IMR-90 (cell line): ENCODE measurements around the gene YWHAG. TPM values are rescaled to one million over a fixed set of nuclear protein-coding genes. Genes with fewer than 3 reads are reported as not detected.

Experiments used
- ATAC-seq: fragments of 200-7000 bp; cut with Tn5 transposase; 2 replicates; pipeline ENCODE4 v1.9.1; 2020; ENCODE audit warnings: low read depth, mild to moderate bottlenecking, moderate library complexity
- BruUV-seq: library from RNA; stranded (reverse); fragments of 400-500 nt; replicated peaks from 2 replicates; lab custom pipeline; 2021; lab: Mats Ljungman, UMichigan
- CTCF ChIA-PET: fragments of 300-600 bp; formaldehyde crosslinking; extraction: SDS; loops from one replicate; lab custom pipeline; 2021; ENCODE audit warnings: antibody characterized with exemption; lab: Yijun Ruan, JAX
- POLR2A ChIA-PET: fragments of 300-600 bp; sonication (Branson Sonifier 250); formaldehyde crosslinking; loops from one replicate; lab custom pipeline; 2022; ENCODE audit warnings: antibody characterized with exemption; ENCODE audit not compliant: unreplicated experiment; lab: Charles Lee
- DNase-seq: peaks from one replicate; pipeline ENCODE4 v3.0.0; 2013
- H2AFZ ChIP-seq: replicated peaks from 2 replicates; pipeline ENCODE3; 2013; ENCODE audit warnings: low read length, mild to moderate bottlenecking; ENCODE audit not compliant: poor library complexity
- H2AK5ac ChIP-seq: 2 replicates; pipeline ENCODE4 v1.6.1; 2013; ENCODE audit warnings: low read depth, low read length, inconsistent platforms
- H2AK9ac ChIP-seq: replicated peaks from 2 replicates; pipeline ENCODE3; 2013; ENCODE audit warnings: mild to moderate bottlenecking, low read depth, low read length, moderate library complexity; ENCODE audit not compliant: poor library complexity
- H2BK120ac ChIP-seq: 2 replicates; pipeline ENCODE4 v1.6.1; 2013; ENCODE audit warnings: low read depth, low read length, inconsistent platforms
- H2BK15ac ChIP-seq: 3 replicates; pipeline ENCODE4 v1.6.1; 2013; ENCODE audit warnings: low read depth, low read length, inconsistent platforms
- H2BK20ac ChIP-seq: 2 replicates; pipeline ENCODE4 v1.6.1; 2013; ENCODE audit warnings: low read depth, mild to moderate bottlenecking, inconsistent platforms, low read length, moderate library complexity
- H2BK5ac ChIP-seq: 2 replicates; pipeline ENCODE4 v1.6.1; 2013; ENCODE audit warnings: mild to moderate bottlenecking, low read depth, low read length, inconsistent platforms; ENCODE audit not compliant: poor library complexity, severe bottlenecking
- H3K14ac ChIP-seq: replicated peaks from 2 replicates; pipeline ENCODE4 v1.6.1; 2013; ENCODE audit warnings: low read depth, low read length, inconsistent platforms
- H3K18ac ChIP-seq: 2 replicates; pipeline ENCODE4 v1.6.1; 2013; ENCODE audit warnings: low read depth, low read length, control low read depth
- H3K23ac ChIP-seq: 2 replicates; pipeline ENCODE4 v1.6.1; 2013; ENCODE audit warnings: low read depth, low read length, inconsistent platforms
- H3K27ac ChIP-seq: 2 replicates; pipeline ENCODE4 v1.5.1; 2013; ENCODE audit warnings: mild to moderate bottlenecking, control low read depth, low read length; ENCODE audit not compliant: insufficient read depth
- H3K27me3 ChIP-seq: 2 replicates; pipeline ENCODE4 v1.6.1; 2013; ENCODE audit warnings: low read length; ENCODE audit not compliant: control insufficient read depth, insufficient read depth
- H3K36me3 ChIP-seq: 2 replicates; pipeline ENCODE4 v1.6.1; 2013; ENCODE audit warnings: low read length, mixed read lengths; ENCODE audit not compliant: control insufficient read depth, insufficient read depth
- H3K4ac ChIP-seq: 2 replicates; pipeline ENCODE4 v1.6.1; 2013; ENCODE audit warnings: low read depth, low read length, inconsistent platforms
- H3K4me1 ChIP-seq: 2 replicates; pipeline ENCODE4 v1.6.1; 2013; ENCODE audit warnings: low read length, mixed read lengths; ENCODE audit not compliant: control insufficient read depth, insufficient read depth
- H3K4me2 ChIP-seq: 2 replicates; pipeline ENCODE4 v1.6.1; 2013; ENCODE audit warnings: low read depth, mild to moderate bottlenecking, control low read depth, low read length, moderate library complexity
- H3K4me3 ChIP-seq: 2 replicates; pipeline ENCODE4 v1.5.1; 2013; ENCODE audit warnings: low read depth, mild to moderate bottlenecking, control low read depth, low read length, moderate library complexity; ENCODE audit not compliant: insufficient read depth
- H3K56ac ChIP-seq: 2 replicates; pipeline ENCODE4 v1.6.1; 2013; ENCODE audit warnings: low read length, inconsistent platforms; ENCODE audit not compliant: insufficient read depth; ENCODE audit errors: extremely low read depth
- H3K79me1 ChIP-seq, 2 experiments: 2 replicates each; pipeline ENCODE4 v1.6.1; 2013; ENCODE audit warnings: low read length in 2 of 2, inconsistent platforms in 1 of 2, low read depth in 1 of 2
- H3K9ac ChIP-seq: 2 replicates; pipeline ENCODE4 v1.6.1; 2013; ENCODE audit warnings: low read depth, low read length, control low read depth
- H3K9me1 ChIP-seq: 2 replicates; pipeline ENCODE4 v1.6.1; 2013; ENCODE audit warnings: low read length, inconsistent platforms; ENCODE audit not compliant: insufficient read depth
- H3K9me3 ChIP-seq: 2 replicates; pipeline ENCODE4 v1.6.1; 2013; ENCODE audit warnings: low read length; ENCODE audit not compliant: control insufficient read depth, insufficient read depth
- H4K20me1 ChIP-seq: 2 replicates; pipeline ENCODE4 v1.6.1; 2013; ENCODE audit warnings: low read length, inconsistent platforms; ENCODE audit not compliant: insufficient read depth
- H4K5ac ChIP-seq: 2 replicates; pipeline ENCODE4 v1.6.1; 2013; ENCODE audit warnings: mild to moderate bottlenecking, low read depth, low read length, control low read depth
- H4K8ac ChIP-seq, 2 experiments: 2 replicates each; pipeline ENCODE4 v1.6.1; 2013; ENCODE audit warnings: low read depth in 2 of 2, low read length in 2 of 2, control low read depth in 1 of 2, inconsistent platforms in 1 of 2
- H4K91ac ChIP-seq: 2 replicates; pipeline ENCODE4 v1.6.1; 2013; ENCODE audit warnings: low read depth, low read length, inconsistent platforms; ENCODE audit not compliant: insufficient read depth
- BHLHE40 ChIP-seq: fragments of 150-350 bp; IDR thresholded peaks from 2 replicates; pipeline ENCODE4 v1.6.1; 2016; ENCODE audit warnings: mild to moderate bottlenecking, low read depth, low read length
- CEBPB ChIP-seq: IDR thresholded peaks from 2 replicates; pipeline ENCODE4 v1.6.1; 2012; ENCODE audit warnings: low read depth, low read length, improper control_type of control experiment
- CHD1 ChIP-seq: IDR thresholded peaks from 2 replicates; pipeline ENCODE4 v1.6.1; 2012; ENCODE audit warnings: low read depth, low read length, improper control_type of control experiment
- ELK1 ChIP-seq: fragments of 150-350 bp; IDR thresholded peaks from 2 replicates; pipeline ENCODE4 v1.6.1; 2016; ENCODE audit warnings: low read depth, mild to moderate bottlenecking, low read length, moderate library complexity, borderline replicate concordance
- FOS ChIP-seq: fragments of 150-350 bp; IDR thresholded peaks from 2 replicates; pipeline ENCODE4 v1.6.1; 2016; ENCODE audit warnings: low read depth, low read length
- MAFK ChIP-seq: IDR thresholded peaks from 2 replicates; pipeline ENCODE4 v1.6.1; 2012; ENCODE audit warnings: low read depth, low read length, improper control_type of control experiment
- MAZ ChIP-seq: IDR thresholded peaks from 2 replicates; pipeline ENCODE4 v1.6.1; 2012; ENCODE audit warnings: low read depth, mild to moderate bottlenecking, low read length, improper control_type of control experiment, moderate library complexity, borderline replicate concordance
- MXI1 ChIP-seq: IDR thresholded peaks from 2 replicates; pipeline ENCODE4 v1.6.1; 2012; ENCODE audit warnings: low read depth, mild to moderate bottlenecking, low read length, moderate library complexity, borderline replicate concordance
- NFE2L2 ChIP-seq: fragments of 150-350 bp; IDR thresholded peaks from 2 replicates; pipeline ENCODE4 v1.6.1; 2016; ENCODE audit warnings: low read depth, mild to moderate bottlenecking, low read length
- POLR2A ChIP-seq: IDR thresholded peaks from 2 replicates; pipeline ENCODE4 v1.6.1; 2012; ENCODE audit warnings: mild to moderate bottlenecking, low read depth, low read length
- RAD21 ChIP-seq: IDR thresholded peaks from 2 replicates; pipeline ENCODE4 v1.6.1; 2012; ENCODE audit warnings: low read length, improper control_type of control experiment
- RCOR1 ChIP-seq: IDR thresholded peaks from 2 replicates; pipeline ENCODE4 v1.6.1; 2012; ENCODE audit warnings: mild to moderate bottlenecking, low read length, improper control_type of control experiment; ENCODE audit not compliant: insufficient replicate concordance
- RFX5 ChIP-seq: IDR thresholded peaks from 2 replicates; pipeline ENCODE4 v1.8.0; 2012; ENCODE audit warnings: low read depth, mild to moderate bottlenecking, low read length, moderate library complexity
- SMC3 ChIP-seq: fragments of 150-350 bp; IDR thresholded peaks from 2 replicates; pipeline ENCODE4 v1.6.1; 2016; ENCODE audit warnings: low read depth, mild to moderate bottlenecking, antibody characterized with exemption, low read length, moderate library complexity
- WGBS, 2 experiments: methylation state at CpG; one replicate each; pipeline versions ENCODE4 v1.1.5 to v1.1.7; 2013; ENCODE audit warnings: missing lambda C conversion rate in 2 of 2; ENCODE audit not compliant: insufficient read length in 1 of 2; ENCODE audit errors: extremely low coverage in 2 of 2; 5-methylcytosine and 5-hydroxymethylcytosine counted together
- dilution Hi-C: fragments of 300-500 bp; cut with HindIII; formaldehyde crosslinking; loops from one replicate; pipeline ENCODE4 v1.14.3; 2018; ENCODE audit warnings: low sequenced_read_pairs; ENCODE audit not compliant: unreplicated experiment
- in situ Hi-C: fragments of 300-500 bp; cut with MboI; formaldehyde crosslinking; loops from 3 replicates; pipeline ENCODE4 v1.14.3; 2019; ENCODE audit warnings: low sequenced_read_pairs, inconsistent platforms, mixed read lengths
- intact Hi-C: fragments of 100-400 bp; cut with micrococcal nuclease; formaldehyde crosslinking; loops from 2 replicates; pipeline ENCODE4 v1.10.0; 2022
- polyA plus RNA-seq, 3 experiments: library from polyadenylated mRNA; depleted of rRNA; stranded (reverse); fragments of >200 nt; gene quantifications; 2 replicates each; pipeline ENCODE4 v1.2.3, GENCODE V29; 2012; ENCODE audit warnings: low replicate concordance in 1 of 3
- total RNA-seq: library from RNA; depleted of rRNA; stranded (reverse); fragments of >200 nt; gene quantifications from 2 replicates; pipeline ENCODE4 v1.2.3, GENCODE V29; 2012
- TF ChIP-seq, protein P1 (sequence below): fragments of 150-350 bp; IDR thresholded peaks from 2 replicates; pipeline ENCODE4 v1.6.1; 2017; ENCODE audit warnings: mild to moderate bottlenecking, antibody characterized with exemption, low read length, low read depth
- TF ChIP-seq, protein P2 (sequence below): conservative IDR thresholded peaks from 2 replicates; pipeline ENCODE4 v1.5.1; 2012; ENCODE audit warnings: mild to moderate bottlenecking, low read depth, low read length, improper control_type of control experiment

YWHAG gene
- total and polyA plus RNA-seq, 2 of the 4 experiments (the other 2 are of a cell fraction), result 40.1 to 64.9 TPM

DNA sequence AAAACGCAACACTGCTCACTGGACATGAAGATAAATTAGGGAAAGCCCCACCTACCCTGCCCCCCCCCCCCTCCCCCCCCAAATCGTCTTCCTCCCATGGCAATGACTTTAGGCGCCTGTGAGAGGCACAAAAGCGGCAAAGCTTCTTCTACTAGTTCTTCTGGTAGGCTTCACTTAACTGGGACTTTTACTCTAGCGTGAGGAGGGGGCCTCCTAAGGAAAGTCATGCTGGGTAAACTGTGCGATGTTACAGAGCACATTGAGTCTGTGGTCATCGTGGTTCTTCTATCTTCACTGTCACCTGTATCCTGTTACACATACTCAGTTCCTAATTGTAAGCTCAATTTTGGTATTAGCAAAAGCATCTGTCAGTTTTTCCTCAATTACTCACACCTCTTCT is 31.2 kb downstream of the YWHAG start:
- Histone ChIP-seq H3K4me1 (peaks cover 10% of the 10 kb centered on the region), H3K4me3 (no peak overlapping the region), H2BK5ac (no peak overlapping the region), H3K27me3 (no peaks in the 10 kb centered on the region), H2BK15ac (no peak overlapping the region), H3K4ac (no peak overlapping the region), H3K36me3 (peaks cover 47% of the 10 kb centered on the region), H2AK9ac (no peak overlapping the region), H2BK20ac (no peak overlapping the region), H4K8ac (no peak overlapping the region), H3K9me1 (peaks cover 31% of the 10 kb centered on the region), H3K18ac (no peak overlapping the region), H3K27ac (no peak overlapping the region), H4K91ac (no peak overlapping the region), H2BK120ac (no peak overlapping the region), H2AK5ac (no peak overlapping the region), H3K9me3 (no peaks in the 10 kb centered on the region), H2AFZ (no peak overlapping the region), H3K23ac (peak overlapping the region; percentile 28; the same call in 1 of the 2 replicates), H3K9ac (no peak overlapping the region), H3K14ac (no peak overlapping the region), H3K56ac (no peak overlapping the region), H4K5ac (no peak overlapping the region), H3K79me1 (peaks cover 13 to 84% of the 10 kb centered on the region in 2 experiments), H3K4me2 (peak overlapping the region; percentile 22; the same call in 1 of the 2 replicates), H4K20me1 (peaks cover 97% of the 10 kb centered on the region)
- no peak for TF ChIP-seq MAFK
- TF ChIP-seq BHLHE40, result no peak
- no peak for TF ChIP-seq RAD21
- TF ChIP-seq RCOR1, result no peak
- no peak for TF ChIP-seq SMC3
- TF ChIP-seq CEBPB, result no peak
- TF ChIP-seq MXI1, result no peak
- TF ChIP-seq, protein P1, sequence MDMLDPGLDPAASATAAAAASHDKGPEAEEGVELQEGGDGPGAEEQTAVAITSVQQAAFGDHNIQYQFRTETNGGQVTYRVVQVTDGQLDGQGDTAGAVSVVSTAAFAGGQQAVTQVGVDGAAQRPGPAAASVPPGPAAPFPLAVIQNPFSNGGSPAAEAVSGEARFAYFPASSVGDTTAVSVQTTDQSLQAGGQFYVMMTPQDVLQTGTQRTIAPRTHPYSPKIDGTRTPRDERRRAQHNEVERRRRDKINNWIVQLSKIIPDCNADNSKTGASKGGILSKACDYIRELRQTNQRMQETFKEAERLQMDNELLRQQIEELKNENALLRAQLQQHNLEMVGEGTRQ, result no peak
- no peak for TF ChIP-seq CHD1
- no peak for TF ChIP-seq POLR2A
- no peak for TF ChIP-seq ELK1
- TF ChIP-seq MAZ, result no peak
- no peak for TF ChIP-seq NFE2L2
- TF ChIP-seq, protein P2, sequence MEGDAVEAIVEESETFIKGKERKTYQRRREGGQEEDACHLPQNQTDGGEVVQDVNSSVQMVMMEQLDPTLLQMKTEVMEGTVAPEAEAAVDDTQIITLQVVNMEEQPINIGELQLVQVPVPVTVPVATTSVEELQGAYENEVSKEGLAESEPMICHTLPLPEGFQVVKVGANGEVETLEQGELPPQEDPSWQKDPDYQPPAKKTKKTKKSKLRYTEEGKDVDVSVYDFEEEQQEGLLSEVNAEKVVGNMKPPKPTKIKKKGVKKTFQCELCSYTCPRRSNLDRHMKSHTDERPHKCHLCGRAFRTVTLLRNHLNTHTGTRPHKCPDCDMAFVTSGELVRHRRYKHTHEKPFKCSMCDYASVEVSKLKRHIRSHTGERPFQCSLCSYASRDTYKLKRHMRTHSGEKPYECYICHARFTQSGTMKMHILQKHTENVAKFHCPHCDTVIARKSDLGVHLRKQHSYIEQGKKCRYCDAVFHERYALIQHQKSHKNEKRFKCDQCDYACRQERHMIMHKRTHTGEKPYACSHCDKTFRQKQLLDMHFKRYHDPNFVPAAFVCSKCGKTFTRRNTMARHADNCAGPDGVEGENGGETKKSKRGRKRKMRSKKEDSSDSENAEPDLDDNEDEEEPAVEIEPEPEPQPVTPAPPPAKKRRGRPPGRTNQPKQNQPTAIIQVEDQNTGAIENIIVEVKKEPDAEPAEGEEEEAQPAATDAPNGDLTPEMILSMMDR, result no peak
- TF ChIP-seq RFX5, result no peak
- no peak for TF ChIP-seq FOS
- no CpG with 5 or more reads among the region's 7 CpGs for WGBS, 2 experiments
- in situ Hi-C loops, result no loop called here
- DNase-seq (no peak), ATAC-seq (no peak)
- no TSS peak for BruUV-seq
- ChIA-PET POLR2A (no interaction called here), CTCF (no interaction called here)
- dilution Hi-C loops, result no loop called here
- intact Hi-C loops, result no loop called here
